Panc1 (cell line): ENCODE measurements around the gene SYCE1L. TPM values are rescaled to one million over a fixed set of nuclear protein-coding genes. Genes with fewer than 3 reads are reported as not detected.

Experiments
- ATAC-seq: fragments of 200-7000 bp; cut with Tn5 transposase; 2 replicates; pipeline ENCODE4 v1.9.1; 2020; ENCODE audit warnings: mild to moderate bottlenecking, moderate library complexity
- BruUV-seq: library from RNA; stranded (reverse); fragments of 400-500 nt; replicated peaks from 2 replicates; lab custom pipeline; 2021; lab: Mats Ljungman, UMichigan
- CTCF ChIA-PET: fragments of 300-600 bp; sonication (Branson Sonifier 250); formaldehyde crosslinking; loops from one replicate; lab custom pipeline; 2022; ENCODE audit warnings: antibody characterized with exemption; lab: Charles Lee
- POLR2A ChIA-PET: fragments of 300-600 bp; sonication (Branson Sonifier 250); formaldehyde crosslinking; loops from one replicate; lab custom pipeline; 2022; ENCODE audit warnings: antibody characterized with exemption; lab: Charles Lee
- DNase-seq: peaks from one replicate; pipeline ENCODE4 v3.0.0-alpha.2; 2010; ENCODE audit warnings: low read depth, low spot score
- H3K27ac ChIP-seq: 2 replicates; pipeline ENCODE4 v1.5.1; 2011; ENCODE audit warnings: mild to moderate bottlenecking, low read length, inconsistent platforms
- H3K27me3 ChIP-seq: fragments of 200-500 bp; sonication (Bioruptor generic); 2 replicates; pipeline ENCODE4 v1.6.0; 2014; ENCODE audit warnings: low read length, inconsistent platforms; ENCODE audit not compliant: control insufficient read depth, insufficient read depth
- H3K36me3 ChIP-seq: fragments of 200-500 bp; sonication (Bioruptor generic); 2 replicates; pipeline ENCODE4 v1.5.1; 2014; ENCODE audit warnings: inconsistent platforms, mild to moderate bottlenecking, low read length, moderate library complexity; ENCODE audit not compliant: control insufficient read depth, insufficient read depth
- H3K4me1 ChIP-seq: 2 replicates; pipeline ENCODE4 v1.5.1; 2011; ENCODE audit warnings: inconsistent platforms, mild to moderate bottlenecking, low read length, moderate library complexity; ENCODE audit not compliant: control insufficient read depth, insufficient read depth
- H3K4me3 ChIP-seq, 2 experiments: 2 replicates each; pipeline ENCODE4 v1.5.1; 2011 to 2012; ENCODE audit warnings: low read depth in 2 of 2, low read length in 2 of 2, mild to moderate bottlenecking in 2 of 2, inconsistent platforms in 1 of 2, moderate library complexity in 1 of 2
- H3K9me3 ChIP-seq: fragments of 200-500 bp; sonication (Bioruptor generic); 2 replicates; pipeline ENCODE4 v1.5.1; 2014; ENCODE audit warnings: low read depth, mild to moderate bottlenecking, inconsistent platforms, low read length, moderate library complexity; ENCODE audit not compliant: control insufficient read depth, insufficient read depth
- CTCF ChIP-seq: fragments of 450-650 bp; IDR thresholded peaks from 2 replicates; pipeline ENCODE4 v1.5.1; 2017; ENCODE audit warnings: mild to moderate bottlenecking
- POLR2AphosphoS5 ChIP-seq: IDR thresholded peaks from 2 replicates; pipeline ENCODE4 v1.6.1; 2012; ENCODE audit warnings: mild to moderate bottlenecking, low read depth, low read length, moderate library complexity
- REST ChIP-seq, 2 experiments: IDR thresholded peaks; 2 replicates each; pipeline ENCODE4 v1.6.1; 2011 to 2012; ENCODE audit warnings: low read depth in 2 of 2, control low read depth in 1 of 2, low read length in 1 of 2, mild to moderate bottlenecking in 1 of 2, moderate library complexity in 1 of 2; ENCODE audit not compliant: insufficient read depth in 1 of 2
- SIN3A ChIP-seq: IDR thresholded peaks from 2 replicates; pipeline ENCODE4 v1.6.1; 2012; ENCODE audit warnings: low read depth, mild to moderate bottlenecking, low read length, moderate library complexity, borderline replicate concordance; ENCODE audit not compliant: insufficient read depth
- TCF7L2 ChIP-seq: IDR thresholded peaks from 2 replicates; pipeline ENCODE4 v1.6.1; 2011; ENCODE audit warnings: mild to moderate bottlenecking, low read depth, low read length, inconsistent platforms
- in situ Hi-C: cut with HindIII; loops from 2 replicates; pipeline ENCODE4 v1.10.0; 2016; ENCODE audit warnings: low sequenced_read_pairs, low pct_unique_long_range_greater_than_20kb
- intact Hi-C: fragments of 100-400 bp; cut with micrococcal nuclease; formaldehyde crosslinking; loops from one replicate; pipeline ENCODE4 v1.10.0; 2022; ENCODE audit not compliant: unreplicated experiment
- total RNA-seq: library from RNA; stranded (reverse); gene quantifications from one replicate; pipeline ENCODE4 v1.2.1, GENCODE V29; 2021; ENCODE audit not compliant: unreplicated experiment

The SYCE1L gene
- total RNA-seq, 1 experiment from 2014 or later = 4.5 TPM

DNA sequence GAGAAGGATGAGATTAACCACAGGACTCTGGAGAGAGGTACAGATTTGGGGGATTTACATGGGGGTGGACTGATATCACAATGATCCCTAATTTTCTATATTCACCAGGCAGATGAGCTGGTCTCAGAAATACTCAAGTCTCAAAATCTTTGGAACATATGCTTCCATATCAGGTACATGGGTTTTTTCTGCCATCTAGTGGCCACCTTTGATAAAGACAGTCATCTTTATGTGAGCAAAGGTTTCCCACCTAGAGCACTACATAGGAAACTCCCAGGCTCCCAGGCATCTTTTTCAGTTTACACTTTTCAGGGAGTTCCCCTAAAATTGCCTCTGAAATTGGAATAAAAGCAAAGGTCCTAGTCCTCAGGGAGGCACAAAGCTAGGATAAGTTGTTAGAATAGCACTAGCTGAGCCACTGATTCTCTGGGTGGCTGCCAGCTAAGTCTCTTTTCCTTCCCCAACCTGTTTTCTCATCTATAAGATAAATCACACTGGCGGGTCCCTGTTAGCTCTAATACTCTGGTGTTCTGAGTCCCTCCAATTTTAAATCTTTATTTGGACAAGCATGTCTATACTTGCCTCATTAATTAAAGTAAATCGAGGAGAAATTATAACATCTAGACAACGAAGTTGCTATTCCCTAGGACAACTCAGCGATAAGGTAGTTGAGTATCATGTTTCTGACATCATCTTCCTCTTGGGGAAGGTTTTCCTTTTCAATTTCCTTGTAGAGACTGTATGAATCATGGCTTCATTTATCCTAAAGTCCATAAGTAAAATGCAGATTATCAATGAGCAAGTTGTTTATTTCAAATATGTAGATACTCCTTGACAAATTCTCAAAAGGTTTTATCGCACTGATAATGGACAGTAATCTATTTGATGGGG is 27.2 kb upstream of the SYCE1L start:
- no peaks in the 10 kb centered on the region for H3K4me1 ChIP-seq
- peak; percentile 72 for TF ChIP-seq CTCF
- no peak for TF ChIP-seq REST (IDR thresholded peaks at IDR 0.05; ENCODE audit: insufficient read depth in 1 of 2, low read depth in 2 of 2, low read length in 1 of 2)
- intact Hi-C loops = loop anchor here (5.0 kb wide), 2 partner anchors 505 to 1385 kb away; no protein-coding TSS in a partner anchor
- H3K4me3 ChIP-seq = no peak overlapping the region
- no peaks in the 10 kb centered on the region for H3K27me3 ChIP-seq
- ChIA-PET POLR2A (no interaction called here), CTCF (interaction anchor here (0.6 to 0.7 kb wide), 2 partner anchors 647 to 1800 kb away, joined by 3 to 4 read pairs; no protein-coding TSS in a partner anchor)
- BruUV-seq = no TSS peak
- no peaks in the 10 kb centered on the region for H3K36me3 ChIP-seq
- H3K27ac ChIP-seq = no peak overlapping the region
- ATAC-seq (peak; percentile 90), DNase-seq (no peak)
- in situ Hi-C loops = no loop called here
- no peaks in the 10 kb centered on the region for H3K9me3 ChIP-seq

DNA sequence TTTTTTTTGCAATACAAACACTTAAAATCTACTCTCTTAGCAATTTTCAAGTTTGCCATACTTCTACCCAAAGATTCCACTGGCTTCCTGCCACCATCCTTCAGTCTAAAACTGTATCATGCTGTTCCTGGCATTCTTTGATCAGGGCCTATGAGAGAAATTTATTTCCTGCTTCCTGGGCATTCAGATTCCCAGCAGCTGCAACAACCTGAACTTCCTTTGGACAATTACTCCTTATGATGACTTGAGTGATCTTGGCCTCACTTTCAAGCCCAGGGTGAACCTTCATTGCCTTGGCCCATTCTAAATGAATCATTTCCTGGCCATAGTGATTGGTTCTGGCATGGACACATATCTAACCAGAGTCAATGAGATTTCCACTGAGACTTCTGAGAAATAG is 26.3 kb upstream of the SYCE1L start:
- Histone ChIP-seq H3K9me3 (no peaks in the 10 kb centered on the region), H3K27ac (no peak overlapping the region), H3K27me3 (no peaks in the 10 kb centered on the region), H3K36me3 (no peaks in the 10 kb centered on the region), H3K4me1 (no peaks in the 10 kb centered on the region), H3K4me3 (no peak overlapping the region)
- intact Hi-C loops = loop anchor here (5.0 kb wide), 2 partner anchors 506 to 1386 kb away; no protein-coding TSS in a partner anchor
- TF ChIP-seq CTCF (no peak), POLR2AphosphoS5 (no peak), REST (IDR thresholded peaks at IDR 0.05; ENCODE audit: insufficient read depth in 1 of 2, low read depth in 2 of 2, low read length in 1 of 2) (no peak), SIN3A (no peak), TCF7L2 (no peak)
- ATAC-seq (no peak), DNase-seq (no peak)
- in situ Hi-C loops = no loop called here
- POLR2A ChIA-PET = no interaction called here
- CTCF ChIA-PET = no interaction called here
- no TSS peak for BruUV-seq
